GM12878 (cell line): ENCODE data around the gene RGMB. TPM values are rescaled to one million over a fixed set of nuclear protein-coding genes. Genes with fewer than 3 reads are reported as not detected.
A peak's percentile ranks its signal among the peaks of the same experiment; 100 is the strongest.

Experiments used
- ATAC-seq: fragments of 200-7000 bp; cut with Tn5 transposase; 3 replicates; pipeline ENCODE4 v1.9.1; 2020; ENCODE audit warnings: mild to moderate bottlenecking, moderate library complexity
- BruUV-seq: library from RNA; stranded (reverse); fragments of 400-500 nt; replicated peaks from 2 replicates; lab custom pipeline; 2021; lab: Mats Ljungman, UMichigan
- CTCF ChIA-PET: fragments of 300-600 bp; sonication (Branson Sonifier 250); formaldehyde crosslinking; extraction: SDS; loops from one replicate; lab custom pipeline; 2021; ENCODE audit warnings: inconsistent platforms; lab: Yijun Ruan, JAX
- POLR2A ChIA-PET: fragments of 350-600 bp; formaldehyde crosslinking; extraction: SDS; loops from one replicate; lab custom pipeline; 2021; ENCODE audit warnings: inconsistent platforms; lab: Charles Lee
- RAD21 ChIA-PET: fragments of 300-600 bp; sonication (Branson Sonifier 250); formaldehyde crosslinking; loops from one replicate; lab custom pipeline; 2023; ENCODE audit warnings: antibody characterized with exemption; ENCODE audit not compliant: unreplicated experiment; lab: Charles Lee
- SMC1A ChIA-PET: fragments of 300-600 bp; sonication (Branson Sonifier 250); formaldehyde crosslinking; loops from one replicate; lab custom pipeline; 2023; ENCODE audit not compliant: unreplicated experiment, uncharacterized antibody; lab: Charles Lee
- DNase-seq: peaks from one replicate; pipeline ENCODE4 v3.0.0-alpha.2; 2011; ENCODE audit warnings: low read depth, low spot score
- FAIRE-seq: peaks from 3 replicates; lab custom pipeline; 2011; peaks lifted over from hg19 to GRCh38; lab: Jason Lieb, UNC
- H2AFZ ChIP-seq: 2 replicates; pipeline ENCODE4 v1.6.0; 2011; ENCODE audit warnings: low read depth, low read length, control low read depth; ENCODE audit not compliant: control insufficient read depth
- H3K27ac ChIP-seq: 2 replicates; pipeline ENCODE4 v1.5.1; 2011; ENCODE audit warnings: control low read depth; ENCODE audit not compliant: control insufficient read depth, insufficient read depth
- H3K27me3 ChIP-seq, 2 experiments: replicated peaks in 1 of 2; 2 replicates each; pipeline versions ENCODE4 v1.6.0 to v1.6.1; 2011; ENCODE audit warnings: low read length in 1 of 2; ENCODE audit not compliant: control insufficient read depth in 2 of 2, insufficient read depth in 2 of 2
- H3K36me3 ChIP-seq, 2 experiments: 2 replicates each; pipeline ENCODE4 v1.5.1; 2011; ENCODE audit warnings: low read length in 1 of 2; ENCODE audit not compliant: control insufficient read depth in 2 of 2, insufficient read depth in 2 of 2
- H3K4me1 ChIP-seq: 2 replicates; pipeline ENCODE4 v1.6.1; 2011; ENCODE audit warnings: mild to moderate bottlenecking, low read length, moderate library complexity, mixed read lengths; ENCODE audit not compliant: control insufficient read depth, insufficient read depth
- H3K4me2 ChIP-seq: 2 replicates; pipeline ENCODE4 v1.6.0; 2011; ENCODE audit warnings: control low read depth; ENCODE audit not compliant: control insufficient read depth, insufficient read depth
- H3K4me3 ChIP-seq: fragments of 200-600 bp; sonication (generic); 2 replicates; pipeline ENCODE4 v1.5.1; 2016
- H3K79me2 ChIP-seq: 2 replicates; pipeline ENCODE4 v1.6.0; 2011; ENCODE audit warnings: low read length; ENCODE audit not compliant: control insufficient read depth, insufficient read depth
- H3K9ac ChIP-seq: 2 replicates; pipeline ENCODE4 v1.8.0; 2011; ENCODE audit warnings: low read length, control low read depth, mixed read lengths; ENCODE audit not compliant: control insufficient read depth, insufficient read depth
- H3K9me3 ChIP-seq: replicated peaks from 3 replicates; pipeline ENCODE4 v1.5.1; 2011; ENCODE audit warnings: mild to moderate bottlenecking, low read length; ENCODE audit not compliant: control insufficient read depth, insufficient read depth
- H4K20me1 ChIP-seq: 2 replicates; pipeline ENCODE4 v1.6.0; 2011; ENCODE audit not compliant: control insufficient read depth, insufficient read depth
- CHD1 ChIP-seq: IDR thresholded peaks from 2 replicates; pipeline ENCODE4 v1.6.1; 2012; ENCODE audit warnings: low read depth, low read length, improper control_type of control experiment
- WGBS: methylation state at CpG from one replicate; pipeline ENCODE4 v1.1.6; 2016; ENCODE audit warnings: low lambda C conversion rate; ENCODE audit not compliant: insufficient replicate concordance, insufficient coverage; ENCODE audit errors: missing lambda C conversion rate; 5-methylcytosine and 5-hydroxymethylcytosine counted together
- in situ Hi-C: fragments of 300-500 bp; cut with MboI; formaldehyde crosslinking; loops from 9 replicates; pipeline ENCODE4 v1.14.3; 2018; ENCODE audit warnings: mixed read lengths
- intact Hi-C: fragments of 100-400 bp; cut with micrococcal nuclease; formaldehyde crosslinking; loops from one replicate; pipeline ENCODE4 v1.14.2; 2022; ENCODE audit not compliant: unreplicated experiment
- polyA plus RNA-seq, 11 experiments: library from polyadenylated mRNA; depleted of rRNA in 4 of 11; unstranded in 6 of 11; stranded (reverse) in 5 of 11; fragments of >200 nt; fragmentation: Nextera tagmentation in 4 of 11; fragmentation: Illumina TruSeq in 1 of 11; extraction: Ambion mirVana in 4 of 11; extraction: Trizol in 1 of 11; gene quantifications; 1 replicate in 1 of 11; 2 replicates in 10 of 11; pipeline versions ENCODE4 v1.2.1 to v1.2.3, GENCODE V29; 2011 to 2016; ENCODE audit warnings: inconsistent platforms in 2 of 11, missing spikeins in 2 of 11, low read depth in 1 of 11
- total RNA-seq, 4 experiments: library from RNA; depleted of rRNA in 3 of 4; stranded (reverse); fragments of >200 nt in 3 of 4; fragmentation: Illumina TruSeq in 1 of 4; extraction: Trizol in 1 of 4; gene quantifications; 2 replicates each; pipeline versions ENCODE4 v1.2.1 to v1.2.3, GENCODE V29; 2013 to 2021
- TF ChIP-seq, protein P1 (sequence below): IDR thresholded peaks from 2 replicates; pipeline ENCODE4 v1.6.1; 2012; ENCODE audit warnings: low read depth, low read length, improper control_type of control experiment
- TF ChIP-seq, protein P2 (sequence below): fragments of 450-650 bp; IDR thresholded peaks from 2 replicates; pipeline ENCODE4 v1.6.1; 2014; ENCODE audit warnings: mild to moderate bottlenecking
- TF ChIP-seq, protein P3 (sequence below): IDR thresholded peaks from 2 replicates; pipeline ENCODE4 v1.6.1; 2012; ENCODE audit warnings: low read length, inconsistent platforms
- TF ChIP-seq, protein P4 (sequence below): fragments of 150-350 bp; IDR thresholded peaks from 2 replicates; pipeline ENCODE4 v1.6.1; 2016; ENCODE audit warnings: low read depth, low read length

RGMB gene
- total and polyA plus RNA-seq, 10 of the 15 experiments (the other 5 are each of a cell fraction or from before 2014, with no cell fraction given) = 1.3 to 15.3 (median 7.4) TPM

DNA sequence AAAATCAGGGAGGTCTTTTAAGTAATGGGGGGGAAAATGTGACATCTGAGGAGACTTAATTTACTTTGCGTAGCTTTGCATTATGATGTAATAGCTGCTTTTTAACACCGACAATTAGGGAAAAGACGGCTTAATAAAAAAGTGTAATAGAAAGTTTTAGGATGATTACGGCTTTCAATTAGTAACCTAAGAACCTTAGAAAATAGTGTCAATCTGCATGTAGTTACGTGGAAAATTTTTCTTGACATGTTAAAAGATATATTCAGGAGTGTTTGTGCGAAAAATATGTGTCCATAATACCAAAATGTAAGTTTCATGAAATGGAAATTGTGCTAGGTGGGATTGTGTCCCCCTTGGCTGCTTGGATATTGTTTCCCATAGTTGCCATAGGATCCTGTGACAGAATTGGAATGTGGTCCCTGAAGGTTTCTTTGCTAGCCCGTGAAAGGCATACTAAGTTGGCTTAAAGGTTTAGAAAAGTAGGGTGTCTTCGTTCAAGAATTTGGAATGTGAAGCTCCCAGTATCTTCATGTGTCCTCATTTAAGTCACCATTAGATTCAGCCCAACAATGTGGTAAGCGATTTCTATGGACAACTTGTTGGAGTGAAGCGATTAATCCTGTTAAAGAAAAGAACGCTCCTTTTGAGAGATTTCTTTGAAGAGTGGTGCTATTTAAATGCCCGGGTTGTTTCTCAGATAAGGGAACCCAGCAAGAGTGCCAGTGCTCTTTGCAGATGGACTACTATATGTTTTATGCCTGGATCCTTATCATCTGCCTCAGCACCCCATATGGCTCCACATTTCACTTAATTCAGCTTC is 2.0 kb downstream of the RGMB start:
- ChIA-PET POLR2A (no interaction called here), RAD21 (no interaction called here), SMC1A (interaction anchor here (0.6 to 1.5 kb wide), 3 partner anchors 9 to 105 kb away, joined by 3 to 4 read pairs (median 3); no protein-coding TSS in a partner anchor), CTCF (interaction anchor here (1.8 to 1.9 kb wide), 2 partner anchors 9 to 12 kb away, joined by 5 to 6 read pairs; no protein-coding TSS in a partner anchor)
- ATAC-seq = no peak
- no peaks in the 10 kb centered on the region for H3K9me3 ChIP-seq
- peak overlapping the region; percentile 82; the same call in 1 of the 2 replicates for H3K9ac ChIP-seq
- no peaks in the 10 kb centered on the region; the same call in 1 of the 2 replicates for H4K20me1 ChIP-seq
- no peak overlapping the region for H2AFZ ChIP-seq
- no peak for FAIRE-seq
- BruUV-seq = no TSS peak
- TF ChIP-seq, protein P1, sequence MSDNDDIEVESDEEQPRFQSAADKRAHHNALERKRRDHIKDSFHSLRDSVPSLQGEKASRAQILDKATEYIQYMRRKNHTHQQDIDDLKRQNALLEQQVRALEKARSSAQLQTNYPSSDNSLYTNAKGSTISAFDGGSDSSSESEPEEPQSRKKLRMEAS = no peak
- TF ChIP-seq, protein P2, sequence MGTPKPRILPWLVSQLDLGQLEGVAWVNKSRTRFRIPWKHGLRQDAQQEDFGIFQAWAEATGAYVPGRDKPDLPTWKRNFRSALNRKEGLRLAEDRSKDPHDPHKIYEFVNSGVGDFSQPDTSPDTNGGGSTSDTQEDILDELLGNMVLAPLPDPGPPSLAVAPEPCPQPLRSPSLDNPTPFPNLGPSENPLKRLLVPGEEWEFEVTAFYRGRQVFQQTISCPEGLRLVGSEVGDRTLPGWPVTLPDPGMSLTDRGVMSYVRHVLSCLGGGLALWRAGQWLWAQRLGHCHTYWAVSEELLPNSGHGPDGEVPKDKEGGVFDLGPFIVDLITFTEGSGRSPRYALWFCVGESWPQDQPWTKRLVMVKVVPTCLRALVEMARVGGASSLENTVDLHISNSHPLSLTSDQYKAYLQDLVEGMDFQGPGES = no peak
- TF ChIP-seq, protein P3, sequence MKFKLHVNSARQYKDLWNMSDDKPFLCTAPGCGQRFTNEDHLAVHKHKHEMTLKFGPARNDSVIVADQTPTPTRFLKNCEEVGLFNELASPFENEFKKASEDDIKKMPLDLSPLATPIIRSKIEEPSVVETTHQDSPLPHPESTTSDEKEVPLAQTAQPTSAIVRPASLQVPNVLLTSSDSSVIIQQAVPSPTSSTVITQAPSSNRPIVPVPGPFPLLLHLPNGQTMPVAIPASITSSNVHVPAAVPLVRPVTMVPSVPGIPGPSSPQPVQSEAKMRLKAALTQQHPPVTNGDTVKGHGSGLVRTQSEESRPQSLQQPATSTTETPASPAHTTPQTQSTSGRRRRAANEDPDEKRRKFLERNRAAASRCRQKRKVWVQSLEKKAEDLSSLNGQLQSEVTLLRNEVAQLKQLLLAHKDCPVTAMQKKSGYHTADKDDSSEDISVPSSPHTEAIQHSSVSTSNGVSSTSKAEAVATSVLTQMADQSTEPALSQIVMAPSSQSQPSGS = no peak
- TF ChIP-seq CHD1 = no peak
- TF ChIP-seq, protein P4, sequence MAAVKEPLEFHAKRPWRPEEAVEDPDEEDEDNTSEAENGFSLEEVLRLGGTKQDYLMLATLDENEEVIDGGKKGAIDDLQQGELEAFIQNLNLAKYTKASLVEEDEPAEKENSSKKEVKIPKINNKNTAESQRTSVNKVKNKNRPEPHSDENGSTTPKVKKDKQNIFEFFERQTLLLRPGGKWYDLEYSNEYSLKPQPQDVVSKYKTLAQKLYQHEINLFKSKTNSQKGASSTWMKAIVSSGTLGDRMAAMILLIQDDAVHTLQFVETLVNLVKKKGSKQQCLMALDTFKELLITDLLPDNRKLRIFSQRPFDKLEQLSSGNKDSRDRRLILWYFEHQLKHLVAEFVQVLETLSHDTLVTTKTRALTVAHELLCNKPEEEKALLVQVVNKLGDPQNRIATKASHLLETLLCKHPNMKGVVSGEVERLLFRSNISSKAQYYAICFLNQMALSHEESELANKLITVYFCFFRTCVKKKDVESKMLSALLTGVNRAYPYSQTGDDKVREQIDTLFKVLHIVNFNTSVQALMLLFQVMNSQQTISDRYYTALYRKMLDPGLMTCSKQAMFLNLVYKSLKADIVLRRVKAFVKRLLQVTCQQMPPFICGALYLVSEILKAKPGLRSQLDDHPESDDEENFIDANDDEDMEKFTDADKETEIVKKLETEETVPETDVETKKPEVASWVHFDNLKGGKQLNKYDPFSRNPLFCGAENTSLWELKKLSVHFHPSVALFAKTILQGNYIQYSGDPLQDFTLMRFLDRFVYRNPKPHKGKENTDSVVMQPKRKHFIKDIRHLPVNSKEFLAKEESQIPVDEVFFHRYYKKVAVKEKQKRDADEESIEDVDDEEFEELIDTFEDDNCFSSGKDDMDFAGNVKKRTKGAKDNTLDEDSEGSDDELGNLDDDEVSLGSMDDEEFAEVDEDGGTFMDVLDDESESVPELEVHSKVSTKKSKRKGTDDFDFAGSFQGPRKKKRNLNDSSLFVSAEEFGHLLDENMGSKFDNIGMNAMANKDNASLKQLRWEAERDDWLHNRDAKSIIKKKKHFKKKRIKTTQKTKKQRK = no peak
- no peaks in the 10 kb centered on the region for H3K27me3 ChIP-seq
- in situ Hi-C loops = loop anchor here (10.0 kb wide), 1 partner anchor 259 kb away; no protein-coding TSS in a partner anchor
- DNase-seq = no peak
- WGBS = 97% methylated on average over 12 of the region's 12 CpGs
- peak overlapping the region; percentile 93 for H3K4me3 ChIP-seq
- H3K27ac ChIP-seq = peak overlapping the region; percentile 62; the same call in 1 of the 2 replicates
- intact Hi-C loops = no loop called here
- H3K4me1 ChIP-seq = peaks cover 20% of the 10 kb centered on the region
- peaks cover 0 to 2% of the 10 kb centered on the region in 2 experiments; a peak in 2 of 4 replicates for H3K36me3 ChIP-seq
- peaks cover 56% of the 10 kb centered on the region for H3K79me2 ChIP-seq
- peak overlapping the region; percentile 83 for H3K4me2 ChIP-seq
